Left ventricle myocardium inferior (tissue), 1 donor: Measurements from ENCODE around the gene COG7. TPM values are rescaled to one million over a fixed set of nuclear protein-coding genes. Genes with fewer than 3 reads are reported as not detected.

ENCODE experiments used
- DNase-seq: peaks from one replicate; pipeline ENCODE4 v3.0.0-alpha.2; 2020
- H3K27ac ChIP-seq: fragments of 200-600 bp; replicated peaks from 2 replicates; pipeline ENCODE4 v1.8.0; 2021
- H3K27me3 ChIP-seq: fragments of 200-600 bp; 2 replicates; pipeline ENCODE4 v1.8.0; 2021; ENCODE audit warnings: low read depth
- H3K36me3 ChIP-seq: fragments of 200-600 bp; 2 replicates; pipeline ENCODE4 v1.8.0; 2021
- H3K4me1 ChIP-seq: fragments of 200-600 bp; 2 replicates; pipeline ENCODE4 v1.8.0; 2021
- H3K4me3 ChIP-seq: fragments of 200-600 bp; 2 replicates; pipeline ENCODE4 v1.8.0; 2021; ENCODE audit warnings: mild to moderate bottlenecking, moderate library complexity
- H3K9me3 ChIP-seq: fragments of 200-600 bp; replicated peaks from 2 replicates; pipeline ENCODE4 v1.8.0; 2021
- CTCF ChIP-seq: fragments of 200-600 bp; IDR thresholded peaks from 2 replicates; pipeline ENCODE4 v1.8.0; 2021; ENCODE audit warnings: antibody characterized with exemption, mild to moderate bottlenecking, borderline replicate concordance
- intact Hi-C: fragments of 100-400 bp; cut with micrococcal nuclease; formaldehyde crosslinking; loops from one replicate; pipeline ENCODE4 v1.11.0; 2022
- total RNA-seq: library from RNA; stranded (reverse); fragmentation: NEBNext Ultra II Directional; extraction: Animal tissue kit (Norgen Biotek cat#: 25700); gene quantifications from one replicate; pipeline ENCODE4 v1.2.1, GENCODE V29; 2021
- donor health status: DM: no; HTN: yes; CAD: no; lungs with severe emphysema.

Gene COG7
- total RNA-seq, 1 donor from 2014 or later, result 11.7 TPM

GRCh38 chr16:23379707-23380106, 73.3 kb downstream of the COG7 start:
- no peak for DNase-seq
- no peaks in the 10 kb centered on the region for H3K4me1 ChIP-seq
- no peak overlapping the region for H3K27ac ChIP-seq
- H3K4me3 ChIP-seq, result no peak overlapping the region
- intact Hi-C loops, result no loop called here
- H3K36me3 ChIP-seq, result no peaks in the 10 kb centered on the region
- TF ChIP-seq CTCF, result no peak
- no peaks in the 10 kb centered on the region for H3K9me3 ChIP-seq
- peaks cover 9% of the 10 kb centered on the region for H3K27me3 ChIP-seq

- H3K27me3 ChIP-seq, result peaks cover 10% of the 10 kb centered on the region
- H3K27ac ChIP-seq, result no peak overlapping the region
- no peak for DNase-seq
- no peak overlapping the region for H3K4me3 ChIP-seq
- no peaks in the 10 kb centered on the region for H3K9me3 ChIP-seq
- intact Hi-C loops, result no loop called here
- H3K36me3 ChIP-seq, result no peaks in the 10 kb centered on the region
- no peak for TF ChIP-seq CTCF
- no peaks in the 10 kb centered on the region for H3K4me1 ChIP-seq
These were observed 74.1 kb downstream of the COG7 start for GRCh38 chr16:23378921-23379320.

- Histone ChIP-seq H3K9me3 (no peaks in the 10 kb centered on the region), H3K4me3 (no peak overlapping the region), H3K36me3 (no peaks in the 10 kb centered on the region), H3K27me3 (peaks cover 16% of the 10 kb centered on the region), H3K4me1 (no peaks in the 10 kb centered on the region), H3K27ac (no peak overlapping the region)
- TF ChIP-seq CTCF, result no peak
- no peak for DNase-seq
- intact Hi-C loops, result no loop called here
These were observed 74.7 kb downstream of the COG7 start for GRCh38 chr16:23378256-23378655.

- no peak for TF ChIP-seq CTCF
- no peak for DNase-seq
These were observed 75.7 kb downstream of the COG7 start for GRCh38 chr16:23377071-23377931.

GRCh38 chr16:23375643-23376042, 77.3 kb downstream of the COG7 start:
- no peak for TF ChIP-seq CTCF
- Histone ChIP-seq H3K4me3 (no peak overlapping the region), H3K27me3 (peaks cover 40% of the 10 kb centered on the region), H3K36me3 (no peaks in the 10 kb centered on the region), H3K27ac (no peak overlapping the region), H3K4me1 (no peaks in the 10 kb centered on the region), H3K9me3 (no peaks in the 10 kb centered on the region)
- intact Hi-C loops, result no loop called here
- DNase-seq, result no peak

More at GRCh38 chr16:23377071-23377931, 75.7 kb downstream of the COG7 start:
- H3K4me3 ChIP-seq, result no peak overlapping the region
- intact Hi-C loops, result no loop called here
- H3K27ac ChIP-seq, result no peak overlapping the region
- no peaks in the 10 kb centered on the region for H3K9me3 ChIP-seq
- H3K36me3 ChIP-seq, result no peaks in the 10 kb centered on the region
- H3K4me1 ChIP-seq, result no peaks in the 10 kb centered on the region
- peaks cover 23% of the 10 kb centered on the region for H3K27me3 ChIP-seq
